ENCODE results near the gene CMC2.

DNA sequence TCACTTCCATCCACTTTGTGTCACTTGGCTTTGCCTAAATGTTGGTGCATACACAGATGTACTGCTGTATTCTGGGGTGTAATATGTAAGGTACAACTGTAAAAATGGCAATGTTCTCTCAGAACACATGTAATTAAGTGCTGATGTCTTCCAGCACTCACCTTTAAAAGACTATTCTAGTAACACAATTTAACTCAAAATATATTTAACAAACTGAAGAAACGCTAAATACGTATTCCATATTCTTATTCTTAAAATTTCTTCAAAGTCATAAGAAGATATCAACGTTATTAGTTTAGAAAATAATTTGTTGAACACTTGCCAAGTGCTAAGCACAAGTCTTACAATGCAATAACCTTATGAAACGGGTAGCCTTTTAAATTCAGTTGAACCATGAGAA lies 3.6 kb downstream of the CMC2 start:
- TF ChIP-seq, protein P1, sequence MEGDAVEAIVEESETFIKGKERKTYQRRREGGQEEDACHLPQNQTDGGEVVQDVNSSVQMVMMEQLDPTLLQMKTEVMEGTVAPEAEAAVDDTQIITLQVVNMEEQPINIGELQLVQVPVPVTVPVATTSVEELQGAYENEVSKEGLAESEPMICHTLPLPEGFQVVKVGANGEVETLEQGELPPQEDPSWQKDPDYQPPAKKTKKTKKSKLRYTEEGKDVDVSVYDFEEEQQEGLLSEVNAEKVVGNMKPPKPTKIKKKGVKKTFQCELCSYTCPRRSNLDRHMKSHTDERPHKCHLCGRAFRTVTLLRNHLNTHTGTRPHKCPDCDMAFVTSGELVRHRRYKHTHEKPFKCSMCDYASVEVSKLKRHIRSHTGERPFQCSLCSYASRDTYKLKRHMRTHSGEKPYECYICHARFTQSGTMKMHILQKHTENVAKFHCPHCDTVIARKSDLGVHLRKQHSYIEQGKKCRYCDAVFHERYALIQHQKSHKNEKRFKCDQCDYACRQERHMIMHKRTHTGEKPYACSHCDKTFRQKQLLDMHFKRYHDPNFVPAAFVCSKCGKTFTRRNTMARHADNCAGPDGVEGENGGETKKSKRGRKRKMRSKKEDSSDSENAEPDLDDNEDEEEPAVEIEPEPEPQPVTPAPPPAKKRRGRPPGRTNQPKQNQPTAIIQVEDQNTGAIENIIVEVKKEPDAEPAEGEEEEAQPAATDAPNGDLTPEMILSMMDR (IDR thresholded peaks at IDR 0.05), result no peak
- no peak for TF ChIP-seq POLR2A (IDR thresholded peaks at IDR 0.05)

Measured in lower leg skin (tissue), 3 donors.